ENCODE data around the gene AP1B1. TPM values are rescaled to one million over a fixed set of nuclear protein-coding genes. Genes with fewer than 3 reads are reported as not detected.

AP1B1 gene
- total and polyA plus RNA-seq, 3 donors from 2014 or later: 71.8 to 92.0 (median 79.8) TPM

DNA sequence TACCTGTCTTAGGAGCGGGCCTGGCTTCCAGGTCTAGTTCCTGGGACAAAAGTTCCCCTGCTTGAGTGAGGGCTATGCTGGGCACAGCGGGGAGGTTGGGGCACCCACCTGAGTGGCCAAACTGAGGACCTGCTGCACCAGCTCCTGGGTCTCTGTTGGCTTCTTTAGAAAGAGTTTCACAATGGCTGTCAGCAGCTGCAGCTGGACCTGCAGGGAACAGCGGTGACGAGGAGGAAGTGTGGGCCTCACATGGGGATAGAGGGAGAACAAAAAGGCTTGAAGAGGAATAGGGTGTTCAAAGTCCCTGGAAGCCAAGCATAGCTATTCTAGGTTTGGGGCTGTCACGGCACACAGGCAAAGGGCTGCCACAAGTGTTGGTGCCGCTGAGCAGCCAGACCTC is 46.2 kb downstream of the AP1B1 start:
- no peaks in the 10 kb centered on the region for H3K4me1 ChIP-seq
- H3K36me3 ChIP-seq (ENCODE audit: low read depth, missing control alignments): no peaks in the 10 kb centered on the region
- TF ChIP-seq, protein P1, sequence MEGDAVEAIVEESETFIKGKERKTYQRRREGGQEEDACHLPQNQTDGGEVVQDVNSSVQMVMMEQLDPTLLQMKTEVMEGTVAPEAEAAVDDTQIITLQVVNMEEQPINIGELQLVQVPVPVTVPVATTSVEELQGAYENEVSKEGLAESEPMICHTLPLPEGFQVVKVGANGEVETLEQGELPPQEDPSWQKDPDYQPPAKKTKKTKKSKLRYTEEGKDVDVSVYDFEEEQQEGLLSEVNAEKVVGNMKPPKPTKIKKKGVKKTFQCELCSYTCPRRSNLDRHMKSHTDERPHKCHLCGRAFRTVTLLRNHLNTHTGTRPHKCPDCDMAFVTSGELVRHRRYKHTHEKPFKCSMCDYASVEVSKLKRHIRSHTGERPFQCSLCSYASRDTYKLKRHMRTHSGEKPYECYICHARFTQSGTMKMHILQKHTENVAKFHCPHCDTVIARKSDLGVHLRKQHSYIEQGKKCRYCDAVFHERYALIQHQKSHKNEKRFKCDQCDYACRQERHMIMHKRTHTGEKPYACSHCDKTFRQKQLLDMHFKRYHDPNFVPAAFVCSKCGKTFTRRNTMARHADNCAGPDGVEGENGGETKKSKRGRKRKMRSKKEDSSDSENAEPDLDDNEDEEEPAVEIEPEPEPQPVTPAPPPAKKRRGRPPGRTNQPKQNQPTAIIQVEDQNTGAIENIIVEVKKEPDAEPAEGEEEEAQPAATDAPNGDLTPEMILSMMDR (IDR thresholded peaks at IDR 0.05): no peak
- no peak for TF ChIP-seq POLR2A (IDR thresholded peaks at IDR 0.05)
- no peak for DNase-seq
- H3K27ac ChIP-seq: no peak overlapping the region
- H3K27me3 ChIP-seq: no peaks in the 10 kb centered on the region
- intact Hi-C loops (cut with DNase I; ENCODE audit: low total_unique reads): no loop called here
- no peak overlapping the region for H3K4me3 ChIP-seq
- WGBS, 2 donors: 87 to 91% methylated on average over 6 of the region's 6 CpGs
- H3K9me3 ChIP-seq: no peaks in the 10 kb centered on the region

DNA sequence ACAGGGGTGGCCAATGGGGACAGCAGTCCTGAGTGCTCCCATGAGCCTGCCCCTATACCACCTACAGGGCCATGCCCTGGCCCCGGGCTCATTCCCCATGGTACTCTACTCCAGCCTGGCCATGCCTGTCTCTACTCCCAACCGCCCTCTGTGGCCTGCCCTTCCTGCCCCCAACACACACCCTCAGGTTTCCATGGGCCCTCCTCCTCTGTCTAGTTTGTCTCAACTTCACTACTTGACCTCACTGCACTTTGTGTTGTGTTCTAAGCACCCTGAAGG is 46.6 kb downstream of the AP1B1 start:
- TF ChIP-seq, protein P1 (IDR thresholded peaks at IDR 0.05): no peak
- no peak for TF ChIP-seq POLR2A (IDR thresholded peaks at IDR 0.05)
- H3K27ac ChIP-seq: no peak overlapping the region
- no peaks in the 10 kb centered on the region for H3K9me3 ChIP-seq
- intact Hi-C loops (cut with DNase I; ENCODE audit: low total_unique reads): no loop called here
- H3K4me3 ChIP-seq: no peak overlapping the region
- H3K36me3 ChIP-seq (ENCODE audit: low read depth, missing control alignments): no peaks in the 10 kb centered on the region
- DNase-seq: no peak
- H3K4me1 ChIP-seq: no peaks in the 10 kb centered on the region
- 90 to 100% methylated on average over 2 of the region's 2 CpGs for WGBS, 2 donors
- H3K27me3 ChIP-seq: no peaks in the 10 kb centered on the region

DNA sequence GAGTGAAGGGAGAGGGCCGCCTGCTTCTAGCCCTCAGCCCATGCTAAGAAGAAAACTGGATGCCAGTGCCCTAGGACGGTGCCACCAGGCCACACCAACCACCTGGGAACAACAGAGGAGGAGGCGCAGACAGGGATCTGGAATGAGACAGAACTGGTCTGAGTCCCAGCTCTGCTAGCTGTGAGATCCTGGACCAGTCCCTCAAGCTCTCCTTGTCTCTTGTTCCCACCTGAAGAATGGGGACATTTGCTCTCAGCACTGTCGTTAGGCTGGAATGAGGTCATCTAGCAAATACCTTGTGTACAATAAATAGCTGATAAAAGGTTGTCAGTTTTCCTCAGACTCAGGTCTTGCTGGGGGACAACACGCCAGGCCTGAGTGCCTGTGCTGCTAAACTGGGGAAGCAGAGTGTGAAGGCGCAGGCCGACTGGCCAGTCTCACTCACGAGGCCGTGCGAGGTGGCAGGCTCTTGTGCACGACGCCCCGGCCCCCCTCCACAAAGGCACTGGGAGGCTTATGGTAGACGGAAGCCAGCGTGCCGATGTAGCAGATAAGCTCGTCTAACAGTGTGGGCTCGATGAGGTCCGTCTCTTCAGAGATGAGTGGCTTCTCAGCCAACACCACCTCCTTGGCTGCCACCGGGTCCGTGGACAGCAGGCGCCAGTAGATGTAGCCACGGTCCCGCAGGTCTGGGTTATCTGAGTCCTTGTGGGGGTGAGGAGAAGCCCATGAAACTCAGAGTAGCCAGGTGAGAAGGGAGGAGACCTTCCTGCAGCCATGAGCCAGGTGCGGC is 47.1 kb downstream of the AP1B1 start:
- no peak for DNase-seq
- H3K36me3 ChIP-seq (ENCODE audit: low read depth, missing control alignments): no peaks in the 10 kb centered on the region
- WGBS, 2 donors: 95 to 96% methylated on average over 4 to 25 of the region's 25 CpGs
- no peak for TF ChIP-seq POLR2A (IDR thresholded peaks at IDR 0.05)
- TF ChIP-seq, protein P1 (IDR thresholded peaks at IDR 0.05): no peak
- no peaks in the 10 kb centered on the region for H3K27me3 ChIP-seq
- H3K27ac ChIP-seq: no peak overlapping the region
- no peaks in the 10 kb centered on the region for H3K9me3 ChIP-seq
- no peak overlapping the region for H3K4me3 ChIP-seq
- intact Hi-C loops (cut with DNase I; ENCODE audit: low total_unique reads): no loop called here
- no peaks in the 10 kb centered on the region for H3K4me1 ChIP-seq

DNA sequence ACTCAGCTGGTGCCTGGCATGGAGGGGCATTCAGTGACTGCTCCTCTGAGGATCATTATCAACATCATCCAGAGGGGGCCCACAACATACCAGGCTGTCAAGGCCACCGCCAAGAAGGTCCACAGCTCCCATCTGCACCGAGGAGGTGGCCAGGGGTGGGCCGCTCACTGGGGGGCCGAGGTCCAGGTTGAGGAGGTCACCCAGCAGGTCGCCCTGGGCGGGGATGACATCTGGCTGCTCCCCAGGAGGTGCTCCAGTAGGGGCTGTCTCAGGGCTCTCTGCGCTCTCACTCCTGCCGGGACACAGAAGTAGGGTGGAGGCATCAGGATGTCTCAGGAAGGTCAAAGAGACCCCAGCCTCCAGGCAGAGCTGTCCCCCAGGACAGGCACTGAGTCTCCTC is 47.8 kb downstream of the AP1B1 start:
- Histone ChIP-seq H3K36me3 (ENCODE audit: low read depth, missing control alignments) (no peaks in the 10 kb centered on the region), H3K4me3 (no peak overlapping the region), H3K9me3 (no peaks in the 10 kb centered on the region), H3K27ac (no peak overlapping the region), H3K4me1 (no peaks in the 10 kb centered on the region), H3K27me3 (no peaks in the 10 kb centered on the region)
- no peak for DNase-seq
- intact Hi-C loops (cut with DNase I; ENCODE audit: low total_unique reads): no loop called here
- 98 to 100% methylated on average over 3 to 8 of the region's 8 CpGs for WGBS, 2 donors
- TF ChIP-seq POLR2A (IDR thresholded peaks at IDR 0.05): no peak
- TF ChIP-seq, protein P1 (IDR thresholded peaks at IDR 0.05): no peak

Measured in testis (tissue), 3 donors.